GM23248 (cell line): ENCODE results near the gene PDE3B. TPM values are rescaled to one million over a fixed set of nuclear protein-coding genes. Genes with fewer than 3 reads are reported as not detected.

Source experiments
- DNase-seq: peaks from one replicate; pipeline ENCODE4 v3.0.0-alpha.2; 2015
- H2AFZ ChIP-seq: fragments of 200-600 bp; sonication (generic); 2 replicates; pipeline ENCODE4 v1.6.1; 2016; ENCODE audit warnings: antibody characterized with exemption
- H3F3A ChIP-seq: fragments of 200-600 bp; sonication (generic); 2 replicates; pipeline ENCODE4 v1.6.1; 2016; ENCODE audit warnings: mild to moderate bottlenecking, antibody characterized with exemption, mixed run types; ENCODE audit not compliant: insufficient read depth
- H3K27ac ChIP-seq: fragments of 200-600 bp; sonication (generic); 2 replicates; pipeline ENCODE4 v1.5.1; 2016; ENCODE audit warnings: mild to moderate bottlenecking
- H3K27me3 ChIP-seq: fragments of 200-600 bp; sonication (generic); replicated peaks from 2 replicates; pipeline ENCODE4 v1.6.1; 2016; ENCODE audit warnings: mild to moderate bottlenecking; ENCODE audit not compliant: insufficient read depth
- H3K36me3 ChIP-seq: fragments of 200-600 bp; sonication (generic); 2 replicates; pipeline ENCODE4 v1.6.1; 2016; ENCODE audit warnings: low read depth, mild to moderate bottlenecking
- H3K4me1 ChIP-seq: fragments of 200-600 bp; sonication (generic); 2 replicates; pipeline ENCODE4 v1.6.1; 2016; ENCODE audit warnings: mild to moderate bottlenecking; ENCODE audit not compliant: insufficient read depth
- H3K4me2 ChIP-seq: fragments of 200-600 bp; sonication (generic); one replicate; pipeline ENCODE4 v1.6.1; 2016; ENCODE audit warnings: mild to moderate bottlenecking; ENCODE audit not compliant: unreplicated experiment
- H3K4me3 ChIP-seq: fragments of 200-600 bp; sonication (generic); 2 replicates; pipeline ENCODE4 v1.5.1; 2016; ENCODE audit warnings: mild to moderate bottlenecking
- H3K79me2 ChIP-seq: fragments of 200-600 bp; sonication (generic); 2 replicates; pipeline ENCODE4 v1.6.1; 2016; ENCODE audit warnings: mild to moderate bottlenecking; ENCODE audit not compliant: insufficient read depth
- H3K9ac ChIP-seq: fragments of 200-600 bp; sonication (generic); 2 replicates; pipeline ENCODE4 v1.6.1; 2016; ENCODE audit warnings: mild to moderate bottlenecking
- H3K9me2 ChIP-seq: fragments of 200-600 bp; sonication (generic); 2 replicates; pipeline ENCODE4 v1.6.1; 2016; ENCODE audit warnings: mixed run types, mild to moderate bottlenecking, moderate library complexity; ENCODE audit not compliant: insufficient read depth
- H3K9me3 ChIP-seq: fragments of 200-600 bp; sonication (generic); one replicate; pipeline ENCODE4 v1.6.1; 2017; ENCODE audit warnings: low read depth
- H4K20me1 ChIP-seq: fragments of 200-600 bp; sonication (generic); 2 replicates; pipeline ENCODE4 v1.6.0; 2016; ENCODE audit not compliant: insufficient read depth
- EZH2 ChIP-seq: fragments of 200-600 bp; sonication (generic); IDR thresholded peaks from 2 replicates; pipeline ENCODE4 v1.6.1; 2018; ENCODE audit warnings: antibody characterized with exemption, mild to moderate bottlenecking; ENCODE audit not compliant: insufficient read depth, poor library complexity, severe bottlenecking
- EZH2phosphoT487 ChIP-seq: fragments of 200-600 bp; sonication (generic); IDR thresholded peaks from 2 replicates; pipeline ENCODE4 v1.6.1; 2018; ENCODE audit warnings: antibody characterized with exemption, moderate library complexity, mild to moderate bottlenecking, low read depth; ENCODE audit not compliant: insufficient read depth
- WGBS, 2 experiments: methylation state at CpG; one replicate each; pipeline ENCODE4 v1.1.6; 2015 to 2017; ENCODE audit warnings: low lambda C conversion rate in 2 of 2, low coverage in 1 of 2; ENCODE audit errors: missing lambda C conversion rate in 2 of 2; 5-methylcytosine and 5-hydroxymethylcytosine counted together
- in situ Hi-C: fragments of 300-500 bp; cut with MboI; formaldehyde crosslinking; loops from 2 replicates; pipeline ENCODE4 v1.15.0; 2020
- polyA plus RNA-seq: library from polyadenylated mRNA; unstranded; fragments of >200 nt; fragmentation: Nextera tagmentation; extraction: Ambion mirVana; gene quantifications from 2 replicates; pipeline ENCODE4 v1.2.1, GENCODE V29; 2016
- total RNA-seq: library from RNA; depleted of rRNA; stranded (reverse); fragments of >200 nt; shearing (Covaris generic); gene quantifications from 2 replicates; pipeline ENCODE4 v1.2.3, GENCODE V29; 2014

The PDE3B gene
- total and polyA plus RNA-seq, 2 experiments from 2014 or later = not detected

DNA sequence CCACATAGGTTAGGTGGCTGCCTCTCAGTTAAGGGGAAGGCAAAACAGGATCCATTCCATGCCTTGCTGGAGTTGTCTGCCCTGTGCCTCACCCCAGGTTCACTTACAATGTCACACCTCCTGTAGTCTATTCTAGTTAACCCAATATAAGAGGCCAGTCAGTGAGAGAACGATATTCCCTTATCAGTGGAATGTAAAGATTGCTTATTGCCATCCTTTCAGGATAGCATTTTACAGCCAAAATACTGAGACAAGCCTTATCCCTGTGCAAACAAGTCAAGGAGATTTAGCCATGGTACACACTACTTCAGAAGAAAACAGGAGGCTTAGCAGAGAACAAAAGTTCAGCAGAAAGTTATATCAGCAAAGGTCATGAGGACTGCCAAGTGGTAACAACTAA, 242.9 kb downstream of the PDE3B start:
- Histone ChIP-seq H3K27me3 (no peaks in the 10 kb centered on the region), H4K20me1 (no peaks in the 10 kb centered on the region), H2AFZ (no peak overlapping the region), H3F3A (no peaks in the 10 kb centered on the region), H3K79me2 (no peaks in the 10 kb centered on the region), H3K9ac (no peak overlapping the region), H3K9me3 (no peaks in the 10 kb centered on the region), H3K4me1 (no peaks in the 10 kb centered on the region), H3K36me3 (no peaks in the 10 kb centered on the region), H3K9me2 (no peaks in the 10 kb centered on the region), H3K27ac (no peak overlapping the region), H3K4me3 (no peak overlapping the region), H3K4me2 (no peak overlapping the region)
- TF ChIP-seq EZH2 = no peak
- TF ChIP-seq EZH2phosphoT487 = no peak
- WGBS, 2 experiments = 38 to 61% methylated on average over 1 of the region's 1 CpG
- in situ Hi-C loops = no loop called here
- no peak for DNase-seq

DNA sequence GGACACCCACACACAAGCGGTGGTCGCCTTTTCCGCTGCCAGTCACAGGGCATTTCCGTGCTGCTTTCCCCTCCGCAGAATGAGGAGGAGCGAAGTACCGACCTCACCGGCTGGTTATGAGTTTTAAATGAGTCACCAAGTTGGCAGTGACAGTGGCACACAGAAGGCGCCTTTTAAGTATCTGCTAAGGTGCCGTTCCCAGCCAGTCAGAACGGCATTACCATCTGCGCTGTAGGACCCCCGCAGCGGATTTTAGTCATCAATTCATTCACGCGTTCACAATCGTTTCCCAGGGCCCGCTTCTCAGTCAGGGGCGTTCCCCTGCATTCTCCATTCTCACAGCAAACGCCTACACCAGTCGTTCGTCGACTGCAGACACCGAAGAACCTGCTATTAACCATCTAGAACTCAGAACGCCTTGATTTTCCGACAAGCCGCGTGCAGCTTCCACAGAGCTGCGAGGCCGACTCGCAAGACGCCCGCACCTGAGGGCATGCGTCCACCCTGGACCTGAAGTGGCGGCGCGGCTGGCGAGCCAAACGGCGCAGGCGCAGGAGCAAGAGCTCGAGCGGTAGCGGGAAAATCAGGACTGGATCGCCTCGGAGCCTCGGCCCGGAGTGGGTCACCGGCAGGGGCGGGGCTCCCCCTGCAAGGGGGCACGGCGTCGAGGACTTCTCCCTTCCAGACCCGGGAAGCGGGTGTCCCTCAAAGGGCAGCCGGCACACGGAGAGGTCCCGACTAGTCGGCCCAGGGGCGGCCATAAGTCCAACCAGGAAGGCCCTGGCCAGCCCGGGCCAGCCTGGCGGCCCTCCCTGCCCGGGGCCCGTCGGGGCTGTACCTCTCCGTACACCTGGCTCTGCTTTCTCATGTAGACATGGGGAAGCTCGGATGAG, 247.8 kb downstream of the PDE3B start:
- in situ Hi-C loops = no loop called here
- no peaks in the 10 kb centered on the region for H3K27me3 ChIP-seq
- TF ChIP-seq EZH2phosphoT487 = no peak
- TF ChIP-seq EZH2 = no peak
- H3K27ac ChIP-seq = peak overlapping the region; percentile 56
- peak overlapping the region; percentile 82 for H3K4me3 ChIP-seq
- no peaks in the 10 kb centered on the region for H3F3A ChIP-seq
- H2AFZ ChIP-seq = peak overlapping the region; percentile 89
- no peaks in the 10 kb centered on the region for H4K20me1 ChIP-seq
- no peaks in the 10 kb centered on the region for H3K4me1 ChIP-seq
- H3K36me3 ChIP-seq = no peaks in the 10 kb centered on the region
- peak overlapping the region; percentile 79 for H3K4me2 ChIP-seq
- H3K79me2 ChIP-seq = no peaks in the 10 kb centered on the region
- peak overlapping the region; percentile 72 for H3K9ac ChIP-seq
- DNase-seq = peak; percentile 91
- H3K9me2 ChIP-seq = no peaks in the 10 kb centered on the region
- no peaks in the 10 kb centered on the region for H3K9me3 ChIP-seq
- WGBS, 2 experiments = 1% methylated on average over 61 to 67 of the region's 67 CpGs

DNA sequence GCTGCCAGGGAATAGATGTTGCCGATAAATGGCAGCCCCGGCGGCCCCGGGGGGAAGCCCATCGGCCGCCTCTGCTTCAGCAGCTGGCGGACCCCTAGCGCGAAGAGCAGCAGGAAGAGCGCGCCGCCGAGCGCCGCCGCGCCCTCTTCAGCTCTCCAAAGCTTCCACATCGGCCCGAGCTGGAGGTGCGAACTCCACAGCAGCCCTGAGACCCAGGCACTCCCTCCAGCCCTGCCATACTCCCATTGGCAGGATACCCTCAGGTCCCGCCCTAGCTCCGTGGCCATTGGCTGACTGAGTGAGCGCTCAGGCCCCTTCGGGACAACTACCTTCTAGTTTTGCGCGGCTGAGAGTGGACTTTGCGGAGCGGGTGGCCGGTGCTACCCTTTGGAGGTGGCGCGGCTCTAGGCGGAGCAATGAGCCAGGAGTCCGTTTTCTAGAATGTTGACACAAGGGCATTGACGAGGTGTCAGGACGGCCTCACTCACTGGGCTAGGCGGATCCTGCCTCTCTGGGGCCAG, 248.5 kb downstream of the PDE3B start, which contains the start of gene CYP2R1:
Gene CYP2R1, minus strand, starts transcription at position 196 of the 521 bp plus-strand sequence. Its CDS starts 26 bp downstream, at position 170.
- TF ChIP-seq EZH2phosphoT487 (no peak), EZH2 (no peak)
- peak within 1 kb of the TSS; percentile 89 for H2AFZ ChIP-seq
- in situ Hi-C loops = no loop called here
- H3K27me3 ChIP-seq = no peaks in the 10 kb centered on the region
- no peaks in the 10 kb centered on the region for H3K9me2 ChIP-seq
- 1 to 2% methylated on average over 26 to 35 of the region's 36 CpGs for WGBS, 2 experiments
- H3K4me3 ChIP-seq = peak within 1 kb of the TSS; percentile 82
- peak within 1 kb of the TSS; percentile 56 for H3K27ac ChIP-seq
- H3K36me3 ChIP-seq = no peaks in the 10 kb centered on the region
- peak within 1 kb of the TSS; percentile 72 for H3K9ac ChIP-seq
- no peaks in the 10 kb centered on the region for H4K20me1 ChIP-seq
- peak within 1 kb of the TSS; percentile 79 for H3K4me2 ChIP-seq
- no peaks in the 10 kb centered on the region for H3F3A ChIP-seq
- no peaks in the 10 kb centered on the region for H3K9me3 ChIP-seq
- H3K79me2 ChIP-seq = no peaks in the 10 kb centered on the region
- H3K4me1 ChIP-seq = no peaks in the 10 kb centered on the region
- peak; percentile 96 for DNase-seq

DNA sequence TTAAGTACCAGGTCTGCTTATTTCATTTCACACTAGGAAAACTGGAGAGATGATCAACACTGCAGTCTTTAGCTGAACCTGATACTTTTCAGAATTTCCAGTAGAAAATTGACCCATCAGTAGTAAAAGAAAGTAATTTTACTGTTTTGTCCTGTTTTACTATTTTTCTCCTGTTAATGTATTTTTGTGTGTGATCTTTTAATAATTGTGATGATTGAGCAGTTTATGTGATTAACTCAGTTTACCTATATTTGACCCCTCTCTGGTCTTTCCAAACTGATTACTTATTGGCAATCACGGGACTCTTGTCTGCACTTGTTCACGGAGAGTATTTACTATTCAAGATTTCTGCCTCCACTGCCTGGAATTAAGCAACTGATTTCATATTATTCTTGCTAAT, 249.0 kb downstream of the PDE3B start:
- in situ Hi-C loops = no loop called here
- no peaks in the 10 kb centered on the region for H4K20me1 ChIP-seq
- H3F3A ChIP-seq = no peaks in the 10 kb centered on the region
- no peak for TF ChIP-seq EZH2
- H3K4me3 ChIP-seq = peak overlapping the region; percentile 82
- peak overlapping the region; percentile 79 for H3K4me2 ChIP-seq
- H2AFZ ChIP-seq = peak overlapping the region; percentile 89
- WGBS, 2 experiments = 54 to 60% methylated on average over 2 of the region's 2 CpGs
- no peaks in the 10 kb centered on the region for H3K36me3 ChIP-seq
- no peaks in the 10 kb centered on the region for H3K27me3 ChIP-seq
- no peaks in the 10 kb centered on the region for H3K9me2 ChIP-seq
- no peaks in the 10 kb centered on the region for H3K4me1 ChIP-seq
- no peaks in the 10 kb centered on the region for H3K79me2 ChIP-seq
- DNase-seq = no peak
- H3K9me3 ChIP-seq = no peaks in the 10 kb centered on the region
- H3K27ac ChIP-seq = no peak overlapping the region
- H3K9ac ChIP-seq = no peak overlapping the region
